SK-N-SH treated with all-trans-retinoic acid at 6 μM for 48 hours (cell line): ENCODE data around the gene TSPAN9.

ENCODE experiments used
- ATAC-seq: fragments of 200-7000 bp; cut with Tn5 transposase; 3 replicates; pipeline ENCODE4 v1.9.1; 2020; ENCODE audit warnings: mild to moderate bottlenecking, moderate library complexity
- ARNTL ChIP-seq: fragments of 450-650 bp; formaldehyde crosslinking; IDR thresholded peaks from 2 replicates; pipeline ENCODE4 v1.5.0; 2020; ENCODE audit warnings: low read depth, mild to moderate bottlenecking, moderate library complexity, borderline replicate concordance
- BACH2 ChIP-seq: fragments of 250-450 bp; sonication (Bioruptor Pico); IDR thresholded peaks from 2 replicates; pipeline ENCODE4 v1.9.0; 2021; ENCODE audit warnings: mild to moderate bottlenecking, borderline replicate concordance
- CREB5 ChIP-seq: fragments of 250-450 bp; sonication (Bioruptor Pico); IDR thresholded peaks from 2 replicates; pipeline ENCODE4 v1.5.1; 2020; ENCODE audit warnings: low read depth, mild to moderate bottlenecking, moderate library complexity
- CSDC2 ChIP-seq: fragments of 250-450 bp; sonication (Bioruptor Pico); IDR thresholded peaks from 2 replicates; pipeline ENCODE4 v1.5.0; 2020; ENCODE audit warnings: mild to moderate bottlenecking, moderate library complexity
- CSRNP3 ChIP-seq: fragments of 250-450 bp; sonication (Bioruptor Pico); IDR thresholded peaks from 2 replicates; pipeline ENCODE4 v1.5.1; 2021; ENCODE audit warnings: mild to moderate bottlenecking, moderate library complexity
- ESRRG ChIP-seq: fragments of 250-450 bp; sonication (Bioruptor Pico); IDR thresholded peaks from 2 replicates; pipeline ENCODE4 v1.6.1; 2021; ENCODE audit warnings: mild to moderate bottlenecking
- GLIS3 ChIP-seq: fragments of 250-450 bp; sonication (Bioruptor Pico); IDR thresholded peaks from 2 replicates; pipeline ENCODE4 v1.5.0; 2020; ENCODE audit warnings: mild to moderate bottlenecking, moderate library complexity
- ISL1 ChIP-seq: fragments of 250-450 bp; sonication (Bioruptor Pico); IDR thresholded peaks from 2 replicates; pipeline ENCODE4 v2.1.2; 2022; ENCODE audit warnings: mild to moderate bottlenecking, moderate library complexity
- OSR1 ChIP-seq: fragments of 250-450 bp; sonication (Bioruptor Pico); IDR thresholded peaks from 2 replicates; pipeline ENCODE4 v1.8.0; 2022; ENCODE audit warnings: moderate library complexity, mild to moderate bottlenecking, inconsistent platforms
- PATZ1 ChIP-seq: fragments of 250-450 bp; sonication (Bioruptor Pico); IDR thresholded peaks from 2 replicates; pipeline ENCODE4 v1.8.0; 2020; ENCODE audit warnings: mild to moderate bottlenecking, moderate library complexity, borderline replicate concordance
- POU6F1 ChIP-seq: fragments of 250-450 bp; sonication (Bioruptor Pico); IDR thresholded peaks from 2 replicates; pipeline ENCODE4 v1.8.0; 2021; ENCODE audit warnings: low read depth, mild to moderate bottlenecking, moderate library complexity, borderline replicate concordance
- PPARA ChIP-seq: fragments of 250-450 bp; sonication (Bioruptor Pico); IDR thresholded peaks from 2 replicates; pipeline ENCODE4 v1.5.0; 2020; ENCODE audit warnings: mild to moderate bottlenecking, borderline replicate concordance
- RARB ChIP-seq: fragments of 250-450 bp; sonication (Bioruptor Pico); IDR thresholded peaks from 2 replicates; pipeline ENCODE4 v1.8.0; 2021; ENCODE audit warnings: mild to moderate bottlenecking, moderate library complexity
- SNAI2 ChIP-seq: fragments of 250-450 bp; sonication (Bioruptor Pico); IDR thresholded peaks from 2 replicates; pipeline ENCODE4 v1.5.0; 2020; ENCODE audit warnings: mild to moderate bottlenecking, moderate library complexity
- TCF4 ChIP-seq: fragments of 250-450 bp; sonication (Bioruptor Pico); IDR thresholded peaks from 2 replicates; pipeline ENCODE4 v1.8.0; 2021; ENCODE audit warnings: mild to moderate bottlenecking, moderate library complexity, borderline replicate concordance
- TOX ChIP-seq: fragments of 250-450 bp; sonication (Bioruptor Pico); IDR thresholded peaks from 2 replicates; pipeline ENCODE4 v1.8.0; 2021; ENCODE audit warnings: mild to moderate bottlenecking, moderate library complexity, borderline replicate concordance
- TSHZ2 ChIP-seq: fragments of 250-450 bp; sonication (Bioruptor Pico); IDR thresholded peaks from 2 replicates; pipeline ENCODE4 v1.5.0; 2020; ENCODE audit warnings: mild to moderate bottlenecking, moderate library complexity
- ZC3H10 ChIP-seq: fragments of 250-450 bp; sonication (Bioruptor Pico); IDR thresholded peaks from 2 replicates; pipeline ENCODE4 v1.5.1; 2021; ENCODE audit warnings: mild to moderate bottlenecking, moderate library complexity
- ZFP30 ChIP-seq: fragments of 450-650 bp; formaldehyde crosslinking; IDR thresholded peaks from 2 replicates; pipeline ENCODE4 v1.5.0; 2022; ENCODE audit warnings: mild to moderate bottlenecking, moderate library complexity
- ZNF565 ChIP-seq: fragments of 450-650 bp; formaldehyde crosslinking; conservative IDR thresholded peaks from 2 replicates; pipeline ENCODE4 v1.5.0; 2020; ENCODE audit warnings: low read depth, mild to moderate bottlenecking, moderate library complexity
- ZNF70 ChIP-seq: fragments of 450-650 bp; formaldehyde crosslinking; IDR thresholded peaks from 2 replicates; pipeline ENCODE4 v1.5.0; 2020; ENCODE audit warnings: mild to moderate bottlenecking, moderate library complexity
- ZNF8 ChIP-seq: fragments of 450-650 bp; formaldehyde crosslinking; IDR thresholded peaks from 2 replicates; pipeline ENCODE4 v1.5.0; 2020; ENCODE audit warnings: mild to moderate bottlenecking, moderate library complexity

The TSPAN9 gene

GRCh38 chr12:3213768-3214167 lies 136.6 kb downstream of the TSPAN9 start:
- TF ChIP-seq PPARA (CRISPR knock-in tag) (no peak), ARNTL (no peak), ZNF70 (CRISPR knock-in tag) (no peak), BACH2 (CRISPR knock-in tag) (no peak), CREB5 (CRISPR knock-in tag) (no peak), POU6F1 (CRISPR knock-in tag) (no peak), TCF4 (CRISPR knock-in tag) (no peak), RARB (CRISPR knock-in tag) (no peak)
- no peak for ATAC-seq

- TF ChIP-seq ZFP30 (CRISPR knock-in tag) (no peak), PPARA (CRISPR knock-in tag) (no peak), CSDC2 (CRISPR knock-in tag) (no peak), ZNF8 (CRISPR knock-in tag) (no peak), TOX (CRISPR knock-in tag) (no peak), ZC3H10 (CRISPR knock-in tag) (no peak), CSRNP3 (CRISPR knock-in tag) (no peak), SNAI2 (CRISPR knock-in tag) (no peak), CREB5 (CRISPR knock-in tag) (no peak), ZNF565 (CRISPR knock-in tag) (no peak), RARB (CRISPR knock-in tag) (no peak), TSHZ2 (CRISPR knock-in tag) (no peak), ESRRG (CRISPR knock-in tag) (no peak), ARNTL (no peak)
- no peak for ATAC-seq
These were observed 137.6 kb downstream of the TSPAN9 start for GRCh38 chr12:3214526-3215365.

GRCh38 chr12:3215410-3215975 lies 138.3 kb downstream of the TSPAN9 start:
- no peak for ATAC-seq
- TF ChIP-seq PPARA (CRISPR knock-in tag): no peak
- no peak for TF ChIP-seq ZFP30 (CRISPR knock-in tag)
- TF ChIP-seq POU6F1 (CRISPR knock-in tag): no peak
- no peak for TF ChIP-seq ZNF8 (CRISPR knock-in tag)
- TF ChIP-seq ESRRG (CRISPR knock-in tag): no peak
- no peak for TF ChIP-seq BACH2 (CRISPR knock-in tag)
- no peak for TF ChIP-seq TCF4 (CRISPR knock-in tag)
- TF ChIP-seq CSDC2 (CRISPR knock-in tag): no peak
- TF ChIP-seq OSR1 (CRISPR knock-in tag): no peak
- no peak for TF ChIP-seq PATZ1 (CRISPR knock-in tag)
- TF ChIP-seq ZC3H10 (CRISPR knock-in tag): no peak
- no peak for TF ChIP-seq SNAI2 (CRISPR knock-in tag)
- no peak for TF ChIP-seq ISL1
- no peak for TF ChIP-seq RARB (CRISPR knock-in tag)
- TF ChIP-seq TOX (CRISPR knock-in tag): no peak
- TF ChIP-seq GLIS3 (CRISPR knock-in tag): no peak
